ENCODE measurements around the gene DUSP22.

DUSP22 gene

DNA sequence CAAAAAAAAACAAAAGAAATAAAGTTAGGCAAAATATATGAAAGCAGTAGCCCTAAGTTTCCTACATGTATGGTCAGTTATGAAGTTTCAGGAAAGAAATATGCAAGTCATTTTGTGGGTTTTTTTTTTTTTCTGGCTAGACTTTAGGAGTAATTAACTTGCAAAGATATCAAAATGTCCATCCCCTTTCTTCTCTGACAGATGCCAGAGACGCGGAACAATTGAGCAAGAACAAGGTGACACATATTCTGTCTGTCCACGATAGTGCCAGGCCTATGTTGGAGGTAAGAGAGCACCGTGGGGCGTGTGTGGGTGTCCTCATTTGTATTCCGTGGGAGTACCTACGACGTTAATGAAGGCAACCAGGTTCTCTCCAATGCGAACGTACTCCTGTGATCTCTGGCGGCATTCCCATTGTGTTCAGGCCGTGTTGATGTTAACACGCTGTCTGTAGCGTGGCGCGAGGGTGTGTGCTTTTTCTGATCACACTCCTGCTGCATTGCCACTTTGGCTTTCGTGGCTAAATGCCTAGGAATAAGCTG lies 19.5 kb downstream of the DUSP22 start:
- no peak for DNase-seq

DNA sequence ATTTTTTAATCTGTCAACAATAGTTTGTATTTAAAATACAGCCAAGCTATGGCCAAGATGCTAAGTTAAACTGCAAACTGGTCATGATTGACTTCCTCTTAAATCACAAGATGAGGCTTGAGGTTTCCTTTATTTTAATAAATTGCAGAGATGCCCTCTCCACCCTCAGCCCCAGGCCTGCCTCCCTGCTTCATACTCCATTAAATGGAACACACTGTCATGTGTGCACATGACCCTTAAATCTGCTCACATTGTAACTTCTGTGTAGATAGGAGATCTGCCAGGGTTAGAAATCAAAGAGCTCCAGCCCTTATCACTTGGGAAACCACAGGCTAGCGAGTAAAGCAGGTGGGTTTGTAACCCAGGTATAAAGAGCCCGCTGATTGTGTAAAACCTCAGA lies 20.8 kb downstream of the DUSP22 start:
- no peak for DNase-seq

DNA sequence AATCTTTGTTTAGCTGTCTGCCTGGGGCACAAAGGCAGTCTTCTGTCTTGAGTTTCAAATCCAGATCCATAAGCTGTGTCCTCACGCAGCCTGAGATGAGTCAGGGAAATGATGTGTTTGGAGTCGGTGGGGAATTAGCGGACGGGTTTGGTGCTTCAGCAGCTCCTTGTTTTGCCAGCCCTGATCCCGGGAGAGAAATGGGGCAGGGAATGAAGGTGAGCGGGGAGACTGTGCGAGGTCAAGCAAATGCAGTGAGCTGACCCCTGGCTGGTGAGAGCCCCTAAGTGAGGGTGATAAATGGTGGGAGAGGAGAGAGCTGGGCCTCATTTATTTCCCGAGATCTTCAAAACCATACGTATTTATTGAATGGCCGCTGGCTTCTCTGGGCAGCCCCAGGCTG lies 21.6 kb downstream of the DUSP22 start:
- DNase-seq: no peak

DNA sequence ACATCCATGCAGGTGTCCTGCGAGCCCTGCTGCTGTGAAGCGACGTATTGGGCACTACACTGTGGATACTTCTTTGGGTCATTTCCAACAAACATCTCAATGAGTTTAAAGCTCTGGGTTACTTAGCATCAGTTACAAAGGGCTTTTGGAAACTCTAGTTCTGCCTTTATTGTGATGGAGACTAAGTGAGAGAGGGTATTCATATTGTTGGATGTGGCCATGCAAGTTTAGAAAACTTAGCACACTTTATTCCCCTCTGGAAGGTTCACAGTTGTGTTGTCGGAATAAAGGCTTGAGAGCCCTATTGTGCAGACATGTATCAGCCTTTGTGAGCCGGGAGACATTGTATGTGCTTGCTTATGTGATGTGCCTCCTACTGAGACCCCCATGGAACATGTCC lies 22.1 kb downstream of the DUSP22 start:
- DNase-seq: no peak

DNA sequence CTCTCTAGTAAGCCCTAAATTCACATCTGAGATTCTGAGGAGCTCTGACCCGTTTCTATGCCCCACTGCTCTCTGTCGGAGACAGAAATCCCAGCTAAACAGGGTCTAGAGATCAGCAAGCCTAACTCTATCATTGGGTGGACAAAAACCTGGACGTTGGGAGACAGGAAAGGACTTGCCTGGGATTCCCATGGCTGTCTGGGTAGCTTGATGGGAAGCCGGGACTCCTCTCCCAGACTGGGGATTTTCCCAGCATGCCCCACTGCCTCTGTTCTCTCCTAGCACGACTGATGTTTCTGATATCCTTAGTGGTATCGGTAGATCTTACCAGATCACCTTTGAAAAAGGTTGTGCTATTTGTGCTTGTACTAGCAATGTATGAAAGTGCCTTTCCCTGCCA lies 22.9 kb downstream of the DUSP22 start:
- no peak for DNase-seq

DNA sequence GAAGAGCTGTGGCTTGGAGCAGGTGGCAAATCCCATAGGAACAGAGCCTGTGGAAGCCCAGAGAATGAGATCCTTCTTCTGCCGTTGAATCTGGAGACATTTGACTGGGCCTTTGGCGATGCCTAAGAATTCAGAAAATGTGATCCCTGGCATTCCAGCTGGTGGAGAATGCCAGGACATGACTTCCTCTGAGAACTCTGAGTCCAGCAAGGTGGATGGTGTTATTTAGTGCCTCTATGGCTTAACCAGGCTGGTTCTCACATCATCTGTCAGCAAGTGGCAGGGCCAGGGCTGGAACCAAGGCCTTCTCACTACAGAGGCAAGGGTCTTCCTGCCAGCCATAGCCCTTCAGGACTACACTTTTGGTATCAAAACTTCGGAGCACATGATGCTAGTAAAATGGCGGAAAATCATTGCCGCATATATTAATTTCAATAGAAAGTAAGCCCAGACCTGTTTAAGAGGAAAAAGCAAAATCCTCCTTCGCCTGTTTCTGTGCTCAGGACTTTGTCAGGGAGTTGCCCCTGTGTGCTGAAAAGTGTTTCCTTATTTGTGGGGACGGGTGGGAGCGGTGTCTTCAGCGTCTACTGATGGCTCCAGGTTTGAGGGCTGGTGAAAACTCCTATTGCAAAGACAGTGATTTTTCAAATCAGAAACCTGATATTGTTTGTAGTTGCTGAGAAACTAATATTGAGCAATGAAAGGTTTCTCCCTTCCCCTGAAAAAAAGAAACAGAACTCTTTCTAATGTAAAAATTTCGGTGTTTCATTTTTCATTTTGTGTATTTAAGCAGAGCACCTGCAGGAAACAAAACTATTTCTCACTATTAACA lies 23.9 kb downstream of the DUSP22 start:
- DNase-seq: no peak

DNA sequence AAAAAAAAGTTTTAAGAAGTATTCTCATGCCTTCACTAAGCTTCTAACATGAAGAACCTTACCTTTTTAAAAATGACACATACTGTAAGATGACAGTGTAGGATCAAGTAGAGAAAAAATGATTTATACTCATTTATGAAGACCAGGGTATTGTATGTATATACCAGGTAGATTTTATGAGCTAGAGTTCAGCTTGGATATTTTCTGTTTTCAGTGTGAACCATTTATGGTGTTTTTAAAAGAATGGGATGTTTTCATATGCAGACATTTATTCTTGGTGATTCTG lies 24.4 kb downstream of the DUSP22 start:
- no peak for DNase-seq

DNA sequence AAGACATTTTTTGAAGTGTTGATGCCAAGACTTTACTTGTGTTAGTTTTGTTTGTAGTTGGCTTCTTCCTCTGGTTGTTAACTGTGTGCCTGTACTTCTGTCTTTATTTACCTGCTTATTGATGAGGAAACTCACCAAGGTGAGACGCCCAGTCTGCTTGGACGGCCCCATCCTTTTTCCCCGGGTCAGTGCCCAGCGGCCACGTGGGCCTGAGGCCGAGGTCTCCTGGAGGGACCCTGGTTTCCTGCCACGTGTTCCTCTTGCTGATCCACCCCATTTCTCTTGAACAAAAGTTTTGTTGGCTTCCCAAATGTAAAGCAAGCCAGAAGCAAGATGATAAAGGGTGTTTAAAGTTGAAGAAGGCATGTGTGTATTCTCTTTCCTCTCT lies 24.8 kb downstream of the DUSP22 start:
- DNase-seq: no peak

DNA sequence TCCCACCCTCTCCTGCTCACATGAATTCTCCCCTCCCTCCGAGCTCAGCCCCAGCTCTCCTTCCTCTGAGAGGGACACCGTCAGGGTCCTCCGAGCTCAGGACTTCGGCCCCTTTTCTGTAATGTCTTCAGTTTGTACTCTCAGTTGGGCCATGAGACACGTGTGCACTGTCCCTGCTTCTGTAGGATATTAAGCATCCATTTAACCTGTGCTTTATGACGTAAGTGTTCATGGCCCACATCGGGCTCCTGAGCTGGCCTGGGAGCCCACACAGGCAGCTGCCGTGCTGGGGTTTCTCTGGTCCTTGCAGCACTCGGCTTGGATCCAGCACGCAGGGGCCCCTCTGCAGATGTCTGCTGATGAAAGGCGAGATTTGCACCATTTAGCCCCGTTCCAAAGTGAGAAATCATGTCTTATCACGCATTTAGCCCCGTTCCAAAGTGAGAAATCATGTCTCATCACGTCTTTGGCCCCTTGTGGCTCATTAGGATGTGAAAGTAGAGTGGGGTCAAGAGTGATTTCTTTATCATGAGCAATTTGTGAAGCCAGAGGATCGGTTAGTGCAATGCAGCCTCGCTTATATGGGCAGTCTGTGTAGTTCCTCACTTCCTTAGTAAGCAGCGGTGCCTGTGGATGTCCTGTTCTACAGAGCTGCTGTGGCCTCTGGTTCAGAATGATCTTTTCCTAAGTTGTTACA lies 25.3 kb downstream of the DUSP22 start:
- DNase-seq: no peak

DNA sequence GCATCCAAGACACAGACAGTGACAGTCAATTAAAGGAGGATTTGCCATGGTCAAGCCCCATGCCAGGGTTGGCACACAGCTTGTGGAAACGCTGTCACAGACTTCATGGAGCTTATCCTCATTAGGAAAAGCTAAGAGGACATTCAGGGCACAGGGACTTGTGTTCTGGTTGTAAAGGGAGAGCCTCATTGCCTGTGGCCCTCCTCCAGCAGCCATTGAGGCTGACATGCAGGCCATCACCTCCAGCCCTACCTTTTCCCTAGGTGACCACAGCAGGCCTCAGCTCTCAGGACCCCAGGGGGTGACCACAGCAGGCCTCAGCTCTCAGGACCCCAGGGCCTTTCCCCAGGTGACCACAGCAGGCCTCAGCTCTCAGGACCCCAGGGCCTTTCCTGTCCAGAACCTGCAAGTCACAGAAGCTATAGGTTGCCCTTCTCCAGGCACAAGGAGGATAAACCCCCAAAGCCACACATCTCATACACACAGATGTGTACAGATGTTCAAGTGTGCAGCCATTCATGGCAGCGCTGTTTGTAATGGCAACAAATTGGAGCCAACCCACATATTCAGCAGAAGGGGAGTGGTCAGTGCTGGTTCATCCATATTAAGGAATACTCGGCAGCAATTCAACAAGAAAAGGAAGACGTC lies 26.1 kb downstream of the DUSP22 start:
- DNase-seq: no peak

DNA sequence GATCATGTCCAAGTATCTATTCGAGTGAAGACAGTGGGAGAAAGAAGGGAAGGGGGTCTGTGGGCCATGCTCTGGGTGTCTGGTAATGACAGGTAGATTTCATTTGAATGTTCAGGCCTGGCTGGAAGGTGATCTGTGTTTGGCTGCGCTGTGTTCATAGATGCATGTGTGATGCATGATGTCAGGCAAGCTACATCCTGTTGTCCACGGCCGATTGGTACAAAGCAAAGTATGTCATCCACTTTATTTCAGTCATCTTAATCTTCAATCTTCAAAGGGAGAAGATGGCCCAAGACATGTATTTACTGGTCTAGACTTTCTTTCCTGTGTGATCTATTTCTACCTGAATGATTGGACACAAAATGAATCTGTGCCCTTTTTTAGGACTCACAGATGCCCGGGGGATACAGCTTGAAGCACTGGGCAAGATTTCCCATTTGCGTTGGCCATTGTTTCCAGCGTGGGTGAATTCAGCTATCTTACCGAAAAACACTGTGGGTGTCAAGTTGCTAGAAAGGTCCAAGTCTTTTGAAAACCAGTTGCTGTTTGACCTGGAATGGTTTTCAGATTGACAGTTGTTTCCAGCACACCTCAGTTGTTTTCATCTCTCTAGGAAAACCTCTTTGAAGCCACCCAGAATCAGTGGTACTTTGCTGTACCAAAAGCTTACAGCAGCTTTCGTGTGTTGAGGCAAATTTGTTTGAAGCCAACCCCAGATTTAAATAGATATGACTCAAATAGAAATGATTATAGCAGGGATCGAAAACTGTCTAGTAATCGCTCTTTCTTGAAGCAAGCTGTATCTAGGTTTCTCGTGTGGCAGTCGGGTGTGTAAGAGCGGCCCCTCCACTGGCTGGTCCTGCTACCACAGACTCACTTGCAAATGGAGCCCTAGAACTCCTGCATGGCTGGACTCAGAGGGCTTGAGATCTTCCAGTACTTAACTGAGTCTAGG lies 27.2 kb downstream of the DUSP22 start:
- no peak for DNase-seq

DNA sequence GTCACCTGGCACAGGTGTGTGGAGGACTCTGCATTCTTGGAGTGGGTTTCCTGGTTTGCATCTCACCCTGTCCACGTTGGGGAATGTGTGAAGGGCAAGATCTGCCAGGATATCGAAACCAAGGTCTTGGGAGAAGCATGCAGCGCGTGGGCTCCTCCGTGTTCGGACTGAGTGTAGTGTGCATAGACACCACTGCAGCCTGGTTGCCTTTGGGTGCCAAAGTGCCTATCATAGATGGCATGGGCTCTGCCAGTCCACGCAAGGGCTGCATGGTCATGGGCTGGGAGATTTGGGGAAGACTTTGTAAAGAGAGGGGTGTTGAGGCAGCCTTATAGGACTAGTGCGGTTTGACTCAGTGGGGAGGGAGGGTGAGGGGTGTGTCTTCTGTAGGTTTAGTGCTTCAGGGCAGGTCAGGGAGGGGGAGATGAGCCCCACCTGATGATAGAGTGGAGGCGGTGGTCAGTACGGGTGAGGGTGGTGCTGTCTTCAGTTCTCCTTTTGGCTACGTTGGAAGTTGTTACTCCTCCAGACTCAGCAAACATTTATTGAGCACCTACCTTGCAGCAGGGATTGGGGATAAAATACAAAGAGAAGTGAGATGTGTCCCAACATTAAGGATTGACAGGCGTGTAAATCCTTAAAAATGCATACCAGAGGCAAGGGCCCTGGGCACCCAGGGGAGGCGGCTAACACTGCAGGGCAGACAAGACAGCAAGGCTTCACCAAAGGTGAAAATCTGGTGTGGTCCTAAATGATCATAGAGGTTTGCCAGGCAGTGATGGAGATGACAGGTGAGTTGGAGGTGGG lies 28.3 kb downstream of the DUSP22 start:
- DNase-seq: no peak

DNA sequence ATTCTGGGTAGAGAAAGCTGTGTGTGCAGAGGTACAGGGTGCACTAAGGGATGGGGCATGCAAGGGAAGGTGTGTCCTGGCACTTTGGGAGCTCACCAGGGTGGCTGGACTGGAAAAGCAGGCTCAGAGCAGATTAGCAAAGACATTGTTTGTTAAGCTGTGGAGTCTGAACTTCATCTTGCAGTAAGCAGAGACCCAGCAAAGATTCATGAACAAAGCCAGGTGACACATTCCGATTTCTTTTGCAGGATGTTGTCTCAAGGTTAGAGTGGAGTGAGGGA lies 28.8 kb downstream of the DUSP22 start:
- no peak for DNase-seq

DNA sequence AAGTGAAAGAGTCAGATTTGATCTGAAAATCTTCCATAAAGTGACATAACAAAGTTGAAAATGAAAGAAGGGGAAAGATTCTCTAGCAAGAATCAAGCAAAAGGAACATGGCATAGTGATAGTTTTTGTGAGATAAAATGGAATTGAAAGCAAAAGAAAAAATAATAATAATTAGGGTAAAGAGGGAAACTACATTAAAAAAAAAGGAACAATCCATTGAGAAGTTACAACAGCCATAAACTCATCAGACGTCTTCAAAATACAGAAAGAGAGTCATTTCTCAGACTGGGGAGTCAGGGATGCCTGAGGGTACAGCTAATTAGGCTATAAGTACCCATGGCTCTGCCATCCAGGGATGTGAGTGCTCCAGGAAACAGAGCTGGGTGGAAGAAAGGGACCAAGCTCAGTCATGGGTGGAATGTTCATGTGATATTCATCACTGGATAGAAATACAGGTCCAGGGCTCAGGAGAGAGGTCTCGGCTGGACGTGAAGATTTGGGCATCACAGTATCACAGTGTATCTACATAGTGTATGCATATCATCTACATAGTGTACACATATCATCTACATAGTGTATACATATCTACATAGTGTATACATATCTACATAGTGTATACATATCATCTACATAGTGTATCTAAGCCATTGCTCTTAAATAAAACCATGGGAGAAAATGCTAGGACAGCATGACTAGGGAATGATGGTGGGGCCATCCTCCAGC lies 29.4 kb downstream of the DUSP22 start:
- no peak for DNase-seq

DNA sequence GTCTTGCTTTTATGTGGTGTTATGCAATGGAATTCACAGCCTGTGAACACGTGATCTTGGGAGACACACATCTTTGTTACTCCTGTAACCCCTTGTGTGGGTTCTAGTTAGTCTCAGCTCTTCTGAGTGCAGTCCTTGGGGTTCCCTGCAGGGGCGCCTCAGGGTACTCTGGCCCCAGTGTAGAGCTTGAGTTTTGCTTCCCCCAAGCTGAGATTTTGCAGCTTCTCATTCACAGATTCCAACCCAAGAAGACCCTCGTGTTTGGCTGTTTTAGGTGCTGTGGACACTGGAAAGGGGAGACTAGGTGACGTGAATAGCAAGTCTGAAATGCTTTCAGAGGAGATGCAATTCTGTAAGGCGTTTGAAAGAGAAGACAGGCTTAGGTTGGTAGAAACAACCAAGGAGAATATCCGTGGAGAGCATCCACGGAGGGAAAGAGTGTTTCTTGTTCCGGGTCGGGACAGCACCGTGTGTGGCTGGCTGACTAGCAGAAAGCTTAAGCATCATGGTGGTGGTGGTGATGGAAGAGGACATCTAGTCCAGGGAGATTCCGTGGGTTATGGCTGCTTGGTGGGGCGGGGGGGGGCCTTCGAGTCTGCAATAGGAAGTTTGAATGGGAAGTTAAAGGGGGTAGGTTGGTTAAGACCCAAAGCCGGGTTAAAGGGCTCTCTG lies 30.1 kb downstream of the DUSP22 start:
- no peak for DNase-seq

DNA sequence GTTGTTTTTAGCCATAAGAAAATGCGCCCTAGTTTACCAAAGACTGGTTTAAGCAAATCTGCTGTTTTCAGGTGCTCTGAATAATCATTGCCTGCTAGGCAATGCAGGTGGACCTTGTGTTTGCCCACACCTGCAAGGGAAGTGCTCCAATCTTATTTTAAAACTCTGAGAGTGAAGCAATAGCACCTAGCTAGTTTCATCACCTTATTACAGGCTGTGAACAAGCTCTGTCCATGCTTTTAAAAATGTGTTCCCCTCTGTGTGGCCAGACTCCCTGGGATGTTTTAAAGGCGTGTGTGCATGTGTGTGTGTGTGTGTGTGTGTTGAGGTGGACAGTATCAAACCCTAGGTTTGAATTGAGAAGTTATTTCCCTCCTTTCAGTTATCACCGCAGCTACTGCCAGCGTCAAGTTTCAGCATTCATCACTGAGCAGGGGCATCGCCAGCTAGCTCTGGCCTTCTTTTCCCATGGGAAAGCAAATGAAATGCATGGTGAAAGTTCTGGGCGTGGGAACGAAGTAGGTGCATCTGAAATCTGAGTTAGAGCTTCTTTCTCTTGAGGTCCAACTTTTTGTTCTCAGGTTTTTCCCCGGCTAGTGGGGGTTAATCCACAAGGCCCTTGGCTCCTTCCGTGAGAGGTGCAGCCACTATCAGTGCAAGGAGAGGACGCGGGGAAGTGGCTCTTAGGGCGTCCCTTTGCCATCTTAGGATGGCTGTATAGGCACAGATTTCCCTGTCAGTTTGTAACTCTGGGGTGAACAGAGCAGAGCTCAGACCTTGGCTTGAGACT lies 30.8 kb downstream of the DUSP22 start:
- DNase-seq: no peak

DNA sequence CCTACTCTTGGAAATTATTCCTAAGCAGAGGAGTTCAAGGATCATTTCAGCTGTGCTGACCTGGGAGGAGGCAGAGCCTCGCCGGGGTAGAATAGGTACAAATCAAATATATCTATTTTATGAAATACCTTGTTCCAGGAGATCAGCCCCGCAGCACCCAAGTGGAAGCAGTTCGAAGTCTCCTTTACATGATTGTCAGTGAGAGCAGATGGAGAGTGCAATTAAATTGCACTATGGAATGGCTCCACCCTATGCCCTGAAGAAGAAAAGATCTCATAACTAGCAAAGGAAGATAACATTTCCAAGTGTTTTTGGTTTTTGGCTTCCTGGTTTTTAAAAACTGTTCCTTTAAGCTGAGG lies 31.4 kb downstream of the DUSP22 start:
- no peak for DNase-seq

DNA sequence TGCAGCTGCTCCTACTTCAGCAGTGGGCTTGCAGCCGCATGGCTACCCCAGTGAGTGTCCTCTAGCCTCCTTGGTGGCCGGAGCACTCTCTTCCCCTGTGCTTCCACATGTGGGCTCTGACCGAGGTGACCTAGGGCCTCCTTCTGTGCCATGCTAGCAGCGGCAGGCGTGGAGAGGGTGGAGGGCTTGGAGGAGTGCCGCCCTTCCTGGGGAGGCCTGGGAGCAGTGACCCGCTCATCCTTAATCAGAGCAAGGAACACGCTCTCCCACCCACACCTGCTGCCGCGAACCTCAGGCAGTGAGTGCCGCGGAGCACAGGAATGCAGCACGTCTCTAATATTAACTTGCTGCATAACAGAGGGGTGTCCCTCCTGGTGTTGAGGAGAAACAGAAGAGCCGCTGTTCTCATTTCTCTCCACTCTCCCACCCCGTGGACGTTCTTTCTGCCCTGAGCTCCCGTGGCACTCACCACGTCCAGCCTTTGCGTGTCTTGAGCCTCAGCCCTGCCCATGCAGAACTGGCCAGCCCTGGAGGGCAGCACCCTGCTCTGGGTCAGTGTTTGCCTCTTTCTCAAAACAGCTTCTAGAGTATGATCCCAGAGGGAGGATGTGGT lies 31.9 kb downstream of the DUSP22 start:
- DNase-seq: no peak

DNA sequence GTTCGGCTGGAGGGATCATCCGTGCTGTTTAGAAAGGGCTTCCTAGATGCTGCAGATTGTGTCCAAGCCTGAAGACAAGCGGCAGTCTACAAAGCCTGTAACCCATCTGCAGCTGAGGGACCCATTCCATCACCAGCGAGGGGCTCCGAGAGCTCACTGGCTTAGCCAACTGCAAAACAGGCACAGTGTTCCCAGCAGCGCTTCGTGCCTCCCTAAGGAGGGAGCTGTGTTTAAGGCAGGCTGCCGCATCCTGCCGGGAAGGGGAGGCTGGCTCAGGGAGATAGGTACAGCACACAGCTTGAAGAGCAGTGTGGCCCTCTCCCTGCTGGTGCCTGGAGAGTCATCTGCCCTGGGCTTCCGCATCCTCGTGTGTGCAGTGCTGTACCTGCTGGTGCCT lies 32.4 kb downstream of the DUSP22 start:
- DNase-seq: no peak
